HG03520 (cell line): ENCODE results near the gene UBXN10.

Experiments used
- ATAC-seq: cut with Tn5 transposase; IDR thresholded peaks from one replicate; pipeline ENCODE4 v1.9.1; 2021; ENCODE audit warnings: mild to moderate bottlenecking, moderate library complexity; ENCODE audit not compliant: unreplicated experiment

Gene UBXN10

DNA sequence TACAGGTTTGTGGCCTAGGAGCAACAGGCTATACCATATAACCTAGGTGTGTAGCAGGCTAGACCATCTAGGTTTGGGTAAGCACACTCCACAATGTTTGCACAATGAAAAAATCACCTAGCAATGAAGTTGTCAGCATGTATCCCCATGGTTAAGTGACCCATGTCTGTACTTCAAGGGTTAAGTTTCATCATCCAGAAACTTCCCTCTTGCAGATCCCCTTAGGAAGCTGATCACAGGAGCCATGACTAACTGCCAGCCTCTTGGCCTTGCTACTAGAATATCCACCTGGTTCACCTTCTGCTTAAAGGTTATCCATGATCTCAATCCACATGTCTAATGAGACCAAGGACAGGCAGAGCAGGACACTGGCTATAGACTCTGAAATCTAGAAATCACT, 3.5 kb upstream of the UBXN10 start:
- ATAC-seq, result no peak

DNA sequence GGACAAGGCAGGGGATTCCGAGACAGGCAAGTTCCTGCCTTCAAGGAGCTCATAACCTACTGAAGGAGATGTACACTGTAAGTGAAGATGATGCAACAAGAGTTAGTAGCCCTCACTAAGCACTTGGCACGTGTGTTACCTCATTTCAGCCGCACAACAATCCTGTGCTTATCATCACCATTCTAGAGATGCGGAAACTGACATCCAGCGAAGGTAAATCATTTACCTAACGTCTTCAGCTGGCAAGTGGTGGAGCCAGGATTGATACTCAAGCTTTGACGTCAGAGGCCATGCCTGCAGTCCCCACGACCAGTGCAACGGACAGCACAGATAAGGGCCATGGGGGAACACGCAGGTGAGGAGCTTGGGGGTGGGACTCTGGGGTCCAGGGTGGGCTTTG, 2.9 kb upstream of the UBXN10 start:
- ATAC-seq, result no peak

DNA sequence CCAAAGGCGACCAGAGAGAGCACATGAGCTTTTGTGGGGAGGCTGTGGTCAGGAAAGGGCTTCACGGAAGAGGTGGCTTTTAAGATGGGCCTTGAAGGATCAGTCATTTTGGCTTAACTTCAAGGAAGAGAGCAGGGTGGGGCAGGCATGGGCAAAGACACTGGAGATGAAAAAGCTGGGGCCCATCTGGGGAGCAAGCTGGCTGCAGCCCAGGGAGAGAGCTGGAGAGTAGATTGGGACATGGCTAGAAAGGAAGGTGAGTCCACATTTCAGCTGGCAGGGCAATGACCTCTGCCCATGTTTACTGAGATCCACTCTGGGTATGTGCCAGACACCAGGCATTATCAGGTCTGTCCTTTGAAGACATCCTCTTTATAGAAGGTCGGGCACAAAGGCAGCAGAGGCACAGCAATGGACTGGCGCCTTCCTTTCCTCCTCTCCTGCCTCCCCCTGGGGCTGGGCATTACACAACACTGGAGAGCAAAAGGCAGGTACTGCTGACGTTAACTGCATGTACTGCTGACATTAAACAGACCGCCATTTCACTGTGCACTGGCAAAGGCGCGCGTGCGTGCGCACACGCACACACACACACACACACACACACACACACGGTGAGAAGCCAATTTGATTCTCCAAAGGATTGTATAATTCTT, 2.2 kb upstream of the UBXN10 start:
- ATAC-seq, result no peak

DNA sequence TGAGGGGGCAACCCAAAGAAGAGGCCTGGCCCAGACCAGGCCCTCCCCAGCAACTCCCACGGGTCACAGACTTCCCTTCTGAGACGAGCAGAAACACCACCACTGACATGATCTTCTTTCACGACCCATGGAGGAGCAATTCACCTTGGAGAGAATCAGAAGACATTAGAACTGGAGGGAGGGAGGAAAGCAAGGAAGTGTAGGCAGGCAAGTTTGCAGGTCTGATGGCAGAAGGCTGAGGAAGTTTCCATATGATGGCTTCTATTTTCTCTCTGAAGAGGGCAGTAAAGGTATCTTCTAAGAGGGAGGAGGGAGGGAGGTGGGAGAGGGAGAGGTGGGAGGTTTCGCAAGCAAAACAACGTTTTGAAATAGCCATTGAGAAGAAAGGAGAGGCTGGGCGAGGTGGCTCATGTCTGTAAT, 1.4 kb upstream of the UBXN10 start:
- no peak for ATAC-seq

DNA sequence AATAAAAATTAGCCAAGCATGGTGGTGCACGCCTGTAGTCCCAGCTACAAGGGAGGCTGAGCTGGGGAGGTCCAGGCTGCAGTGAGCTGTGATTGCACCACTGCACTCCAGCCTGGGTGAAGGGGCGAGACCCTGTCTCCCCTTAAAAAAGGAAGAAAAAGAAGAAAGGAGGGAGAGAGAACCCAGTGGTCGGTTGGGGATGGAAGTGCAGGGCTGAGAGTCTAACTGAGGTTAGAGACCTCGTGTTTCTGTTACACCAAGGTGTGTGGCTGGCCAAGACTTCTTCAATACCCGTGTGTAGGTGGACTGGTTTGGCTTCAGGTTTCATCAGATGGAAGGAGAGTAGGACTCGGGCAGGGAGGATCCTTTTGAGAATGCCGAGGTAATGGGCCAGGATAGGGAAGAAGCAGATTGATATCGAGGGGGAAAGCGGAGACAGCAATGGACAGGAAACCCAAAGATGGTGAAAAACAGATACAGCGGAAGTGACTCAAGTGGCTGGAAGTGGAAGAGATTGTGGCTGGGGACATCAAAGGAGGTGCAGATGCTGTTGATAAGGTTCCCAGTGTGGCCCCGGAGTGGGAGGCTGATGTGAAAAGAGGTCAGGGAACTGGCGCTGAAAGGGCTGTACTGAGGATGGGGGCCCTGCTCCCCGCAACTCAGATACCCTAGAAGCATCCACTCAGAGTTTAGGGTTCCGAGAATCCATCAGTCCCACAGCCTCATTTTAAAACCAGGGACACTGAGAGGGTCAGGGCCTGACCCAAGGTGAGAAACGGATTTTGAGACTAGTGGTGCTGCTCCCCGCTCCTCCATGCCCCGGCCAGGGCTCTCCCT, 681 bp upstream of the UBXN10 start:
- no peak for ATAC-seq

DNA sequence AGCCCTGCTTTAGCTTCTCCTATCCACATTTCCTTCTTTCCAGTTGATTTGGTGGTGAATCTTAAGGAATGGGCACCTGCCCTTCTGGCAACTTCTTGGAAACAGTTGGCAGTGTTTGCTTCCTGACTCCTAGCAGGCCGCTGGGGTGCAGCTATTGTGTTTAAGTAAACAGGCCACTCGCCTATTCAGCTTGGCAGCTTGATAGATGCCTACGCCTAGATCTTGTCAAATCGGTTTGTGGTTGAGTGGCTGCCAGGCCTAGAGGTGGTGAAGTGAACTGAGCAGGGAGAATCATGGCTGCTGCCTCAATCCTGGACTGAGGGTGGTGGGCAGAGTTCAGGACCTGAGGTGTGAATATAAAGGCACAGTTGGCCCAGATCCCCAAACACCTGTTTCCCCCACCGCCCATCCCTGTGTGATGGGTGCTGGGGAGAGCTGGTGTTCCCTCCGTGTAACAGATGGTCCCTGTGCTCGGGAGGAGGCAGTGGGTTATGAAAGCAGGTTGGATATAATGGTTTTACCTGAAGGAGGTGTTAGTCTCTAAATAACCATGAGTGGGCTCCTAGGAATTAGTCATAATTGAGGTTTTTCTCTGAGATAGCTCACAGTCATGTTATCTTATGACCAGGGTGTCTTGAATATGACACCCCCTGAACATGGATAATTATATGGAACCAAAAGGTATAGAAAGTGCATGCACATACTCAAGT, 1.4 kb downstream of the UBXN10 start:
- ATAC-seq, result no peak

DNA sequence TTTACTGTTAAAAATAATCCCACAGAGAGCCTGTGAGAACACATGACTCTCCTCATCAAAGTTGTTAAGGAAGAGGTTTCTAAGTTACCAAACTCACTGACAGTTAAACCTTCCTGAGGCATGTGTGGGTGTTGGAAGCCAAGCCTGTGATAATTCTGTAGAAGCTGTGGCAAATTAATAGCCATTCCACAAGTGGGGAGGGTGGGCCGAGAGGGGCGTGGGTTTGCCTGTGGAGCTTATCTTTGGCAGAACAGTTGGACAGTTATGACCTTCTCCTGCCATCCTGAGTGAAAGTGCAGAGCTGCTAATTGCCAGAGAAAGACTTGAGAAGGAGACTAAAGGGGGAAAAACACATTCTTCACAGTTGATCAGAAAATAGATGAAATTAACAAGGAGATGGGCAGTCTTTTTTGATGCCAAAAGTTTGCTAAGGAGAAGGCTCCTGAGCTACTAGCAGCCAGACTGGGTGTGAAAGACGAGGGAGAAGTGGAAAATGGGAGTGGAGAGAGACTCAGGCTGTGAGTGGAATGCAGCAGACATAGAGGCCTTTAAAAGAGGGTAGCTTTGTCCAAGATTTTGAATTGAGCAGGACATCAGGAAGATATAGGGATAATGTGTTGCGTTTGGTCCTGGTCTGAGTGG, 2.0 kb downstream of the UBXN10 start:
- ATAC-seq, result no peak

DNA sequence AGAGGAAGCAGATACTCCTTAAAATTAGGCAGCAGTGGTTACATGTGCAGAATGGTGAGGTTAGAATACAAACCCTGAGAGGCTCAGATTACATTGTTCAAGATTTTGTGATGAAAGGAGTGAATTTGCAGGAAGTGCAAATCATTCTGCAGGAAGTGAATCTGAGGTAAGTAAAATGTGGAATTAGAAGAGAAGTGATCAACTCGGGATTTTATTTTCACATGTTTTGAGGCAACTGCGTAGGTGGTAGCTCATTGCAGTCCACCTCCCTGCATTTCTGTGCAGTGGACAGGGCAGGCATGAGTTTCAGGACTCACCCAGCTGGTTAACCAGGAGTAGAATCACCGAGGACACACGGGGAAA, 2.5 kb downstream of the UBXN10 start:
- no peak for ATAC-seq

DNA sequence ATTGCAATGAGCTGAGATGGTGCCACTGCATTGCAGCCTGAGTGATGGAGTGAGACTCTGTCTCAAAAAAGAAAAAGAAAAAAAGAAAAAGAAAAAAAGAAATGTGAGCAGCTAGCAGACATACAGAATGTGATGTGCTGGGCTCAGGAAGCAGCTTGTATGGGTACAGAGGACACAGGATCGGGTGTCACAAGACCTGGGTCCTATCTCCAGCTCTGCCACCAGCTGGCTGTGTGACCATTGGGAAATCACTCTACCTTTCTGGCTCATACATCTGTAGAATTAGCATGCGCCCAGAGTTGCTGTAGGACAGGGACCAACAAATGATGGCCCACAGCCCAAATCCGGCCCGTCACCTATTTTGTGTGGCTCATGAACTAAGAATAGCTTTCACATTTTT, 3.8 kb downstream of the UBXN10 start:
- no peak for ATAC-seq

DNA sequence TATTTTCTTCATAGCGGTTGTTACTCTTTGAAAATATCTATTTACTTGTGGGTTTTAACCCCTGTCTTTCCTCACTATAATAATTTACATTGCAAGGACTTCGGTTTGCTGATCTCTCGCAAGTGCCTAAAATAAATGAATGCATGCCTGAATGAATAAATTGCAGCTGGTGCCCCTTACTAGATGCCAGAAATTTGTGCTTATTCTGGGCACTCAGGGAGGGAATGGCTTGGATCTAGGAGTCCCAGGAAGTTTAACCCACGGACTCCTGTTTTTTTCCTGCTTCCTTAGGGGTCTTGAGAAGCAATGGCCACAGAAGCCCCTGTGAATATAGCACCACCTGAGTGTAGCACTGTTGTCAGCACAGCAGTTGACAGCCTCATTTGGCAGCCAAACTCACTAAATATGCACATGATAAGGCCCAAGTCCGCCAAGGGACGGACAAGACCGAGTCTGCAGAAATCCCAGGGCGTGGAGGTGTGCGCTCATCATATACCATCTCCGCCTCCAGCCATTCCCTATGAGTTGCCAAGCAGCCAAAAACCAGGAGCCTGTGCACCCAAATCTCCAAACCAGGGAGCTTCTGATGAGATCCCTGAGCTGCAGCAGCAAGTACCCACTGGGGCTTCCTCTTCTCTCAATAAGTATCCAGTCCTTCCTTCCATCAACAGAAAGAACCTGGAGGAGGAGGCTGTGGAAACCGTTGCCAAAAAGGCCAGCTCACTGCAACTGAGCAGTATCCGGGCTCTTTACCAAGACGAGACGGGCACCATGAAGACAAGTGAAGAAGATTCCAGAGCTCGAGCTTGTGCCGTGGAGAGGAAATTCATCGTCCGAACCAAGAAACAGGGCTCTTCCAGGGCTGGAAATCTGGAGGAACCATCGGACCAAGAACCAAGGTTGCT, 4.6 kb downstream of the UBXN10 start:
- no peak for ATAC-seq

DNA sequence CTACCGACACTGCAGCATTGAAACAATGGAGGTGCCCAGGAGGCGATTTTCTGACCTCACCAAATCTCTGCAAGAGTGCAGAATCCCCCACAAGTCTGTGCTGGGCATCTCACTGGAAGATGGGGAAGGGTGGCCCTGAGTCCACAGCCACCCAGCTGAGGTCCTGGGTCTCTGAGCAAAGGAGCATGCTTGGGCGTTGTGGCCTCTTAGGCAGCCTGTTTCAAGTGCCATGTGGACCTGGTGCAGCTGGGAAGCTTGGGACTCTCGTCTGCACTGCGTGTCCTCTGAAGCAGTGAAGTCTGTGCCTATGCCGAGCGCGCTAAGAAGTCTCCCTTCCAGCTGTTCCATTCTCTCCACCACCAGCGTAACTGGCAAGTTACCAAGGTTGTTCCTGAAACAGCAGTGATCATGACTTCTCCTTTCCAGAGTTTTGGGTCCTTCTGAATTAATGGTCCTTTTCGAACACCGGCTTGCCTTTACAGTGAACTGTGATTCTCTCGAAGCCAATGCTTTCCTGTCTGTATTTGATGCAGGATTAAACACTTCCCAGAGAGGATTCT, 5.5 kb downstream of the UBXN10 start:
- ATAC-seq, result no peak

DNA sequence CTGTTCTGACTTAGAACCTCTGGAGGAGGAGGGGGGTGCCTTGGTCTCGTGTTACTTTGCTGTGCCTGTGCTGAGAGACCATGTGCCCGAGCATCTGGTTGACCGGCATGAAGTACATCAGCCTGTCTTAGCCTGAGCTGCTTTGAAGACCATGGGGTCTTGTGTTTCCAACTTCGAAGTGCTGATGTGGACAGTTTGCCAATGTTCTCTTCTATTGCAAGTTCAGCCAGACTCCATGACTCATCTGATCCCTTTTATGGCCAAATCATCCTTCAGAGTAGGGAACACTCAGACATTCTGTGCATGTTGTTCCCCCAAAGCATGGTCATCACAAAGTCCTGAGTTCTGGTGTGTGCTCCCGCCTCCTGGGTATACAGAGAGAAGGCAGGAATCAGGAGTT, 6.5 kb downstream of the UBXN10 start:
- no peak for ATAC-seq

DNA sequence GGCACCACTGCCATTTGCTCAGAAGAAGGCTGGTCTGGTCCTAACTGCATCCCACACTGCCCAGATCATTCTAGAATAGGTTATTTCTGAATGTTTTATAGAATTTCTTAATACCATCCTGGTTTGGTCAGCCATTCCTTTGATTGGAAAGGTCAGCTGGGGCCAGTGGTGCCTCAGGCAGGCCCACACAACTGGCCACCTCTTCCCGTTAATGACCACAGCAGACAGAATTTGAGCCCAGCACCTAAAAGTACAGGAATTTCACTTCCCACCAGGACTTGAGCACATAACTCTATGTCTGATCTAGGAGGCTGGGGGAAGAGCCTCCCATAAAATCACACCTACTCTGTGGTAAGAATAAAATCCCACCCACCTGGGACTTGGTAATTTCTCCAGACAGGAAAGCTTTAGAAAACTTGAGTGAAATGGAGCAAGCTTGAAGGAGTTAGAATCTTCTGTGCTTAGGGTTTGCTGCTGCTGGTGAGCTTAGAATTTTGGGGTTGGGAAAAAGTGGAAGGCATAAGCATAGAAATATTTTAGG, 7.0 kb downstream of the UBXN10 start:
- ATAC-seq, result no peak

DNA sequence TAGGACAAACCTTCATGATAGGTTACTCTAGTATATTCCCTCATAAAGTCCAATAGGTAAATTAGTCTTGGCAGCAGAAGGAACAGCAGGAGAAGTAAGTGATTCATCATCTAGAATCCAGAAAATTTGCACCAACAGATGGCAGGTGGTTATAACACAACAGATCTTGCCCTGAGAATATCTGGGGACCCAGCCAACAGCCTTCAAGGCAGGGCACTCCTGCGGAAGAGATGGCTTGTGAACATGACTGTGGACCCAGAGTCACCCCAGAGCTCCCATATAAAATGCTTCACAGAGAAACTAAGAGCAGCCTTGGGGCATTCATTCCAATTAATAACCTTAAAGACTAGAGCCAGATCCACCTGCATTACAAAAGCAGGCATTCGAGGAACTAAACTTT, 8.3 kb downstream of the UBXN10 start:
- no peak for ATAC-seq

DNA sequence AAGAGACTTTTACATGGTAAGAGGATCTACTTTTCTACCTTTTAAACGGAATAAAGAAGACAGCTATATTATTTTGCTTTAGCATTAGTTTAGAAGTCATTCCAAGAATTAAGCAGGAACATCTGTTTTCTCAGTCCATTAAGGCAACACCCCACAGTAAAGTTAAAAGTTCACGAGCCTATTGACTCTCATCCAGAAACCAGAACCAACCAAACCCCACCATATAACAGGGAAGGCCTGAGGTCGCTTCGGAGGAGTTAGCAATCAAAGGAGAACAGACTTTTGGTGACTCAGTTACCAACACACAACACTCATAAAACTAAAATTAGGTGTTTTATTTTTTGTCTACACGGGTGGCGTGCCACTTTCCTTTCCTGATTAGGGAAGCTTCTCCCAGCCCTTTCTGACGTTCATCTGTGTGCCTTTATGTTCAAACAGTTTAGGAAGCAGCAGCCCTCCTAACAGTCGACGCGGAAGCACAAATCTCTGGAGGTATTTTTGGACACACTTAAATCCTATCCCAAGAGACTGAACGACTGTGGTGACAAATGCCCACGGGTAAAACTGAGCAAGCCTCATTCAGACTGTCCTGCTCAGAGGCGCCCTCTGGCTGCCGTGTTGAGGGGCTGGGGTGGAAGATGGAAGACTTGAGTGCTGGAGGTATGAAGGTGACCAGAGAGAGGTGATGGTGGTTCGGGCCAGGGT, 9.0 kb downstream of the UBXN10 start:
- ATAC-seq, result no peak

DNA sequence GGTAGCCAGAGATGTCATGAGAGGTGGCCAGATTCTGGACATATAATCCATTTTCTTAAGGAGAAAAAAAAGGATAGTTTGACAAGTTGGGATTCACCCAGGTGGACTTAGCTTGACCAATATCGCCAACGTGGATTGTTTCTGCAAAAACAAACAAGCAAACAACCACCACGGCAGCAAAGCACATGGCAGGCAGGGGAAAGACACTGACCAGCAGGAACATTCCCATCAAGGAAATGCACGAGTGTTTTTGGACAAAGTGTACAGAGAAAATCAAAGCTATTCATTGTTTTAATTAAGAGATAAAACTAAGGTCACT, 9.5 kb downstream of the UBXN10 start:
- ATAC-seq, result no peak

DNA sequence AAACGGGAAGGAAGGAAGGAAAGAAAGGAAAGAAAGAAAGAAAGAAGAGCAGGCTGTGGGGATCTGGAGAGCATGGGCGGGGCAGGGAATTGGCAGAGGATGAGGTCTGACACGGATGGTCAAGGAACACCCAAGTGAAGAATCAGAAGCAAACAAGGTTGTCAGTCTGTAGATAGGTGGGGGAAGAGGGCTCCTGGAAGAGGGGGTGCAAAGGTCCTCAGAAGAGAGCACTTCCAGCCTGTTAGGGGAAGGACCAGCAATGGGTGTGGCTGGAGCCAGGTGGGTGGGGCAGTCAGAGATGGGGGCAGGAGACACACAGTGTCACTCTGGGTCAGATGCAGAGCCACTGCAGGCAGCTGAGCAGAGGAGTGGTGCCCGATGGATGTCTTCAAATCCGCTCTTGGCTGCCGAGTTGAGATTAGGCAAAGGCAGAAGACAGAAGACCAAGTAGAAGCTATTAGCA, 11.5 kb downstream of the UBXN10 start:
- ATAC-seq, result no peak

DNA sequence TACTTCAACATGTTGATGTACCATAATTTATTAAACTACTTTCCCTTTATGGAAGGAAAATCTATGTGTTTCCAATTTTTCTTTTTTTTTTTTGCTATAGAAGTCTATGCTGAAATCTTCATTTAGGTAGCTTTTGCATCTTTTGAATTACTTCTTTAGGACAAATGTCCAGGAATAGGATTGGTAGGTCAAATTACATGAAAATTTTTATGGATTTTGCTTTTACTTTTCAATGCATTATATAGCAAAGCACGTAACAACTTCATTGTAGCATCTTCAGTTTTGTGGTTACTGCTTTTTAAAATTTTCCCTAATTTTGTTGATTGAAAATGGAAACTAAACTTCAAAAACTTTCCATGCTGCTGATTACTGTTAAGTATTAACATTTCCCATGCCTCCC, 12.4 kb downstream of the UBXN10 start:
- no peak for ATAC-seq

DNA sequence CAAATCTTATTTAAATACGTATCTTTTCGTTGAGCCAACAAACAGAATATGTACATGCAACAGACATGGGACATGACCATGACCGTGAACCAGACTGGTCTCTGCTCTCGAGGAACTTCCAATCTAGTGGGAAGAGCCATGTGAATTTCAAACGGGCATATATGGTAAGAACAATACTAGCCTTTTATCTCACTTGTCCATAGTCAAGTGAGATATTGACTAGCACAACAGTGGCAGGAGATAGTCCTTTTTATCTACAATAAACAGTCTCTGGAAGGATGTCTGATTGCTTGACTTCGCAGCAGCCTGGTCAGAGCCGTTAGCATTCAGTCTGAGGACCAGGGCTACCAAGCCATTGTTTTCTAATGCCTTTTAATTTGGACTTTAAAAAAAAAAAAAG, 13.0 kb downstream of the UBXN10 start:
- no peak for ATAC-seq
